ENCODE results near the gene HOXB2. TPM values are rescaled to one million over a fixed set of nuclear protein-coding genes. Genes with fewer than 3 reads are reported as not detected.
A peak's percentile ranks its signal among the peaks of the same experiment; 100 is the strongest.

The HOXB2 gene
- total and polyA plus RNA-seq, 2 of the 8 experiments (the other 6 are each of a cell fraction or from before 2014, with no cell fraction given) = not detected

DNA sequence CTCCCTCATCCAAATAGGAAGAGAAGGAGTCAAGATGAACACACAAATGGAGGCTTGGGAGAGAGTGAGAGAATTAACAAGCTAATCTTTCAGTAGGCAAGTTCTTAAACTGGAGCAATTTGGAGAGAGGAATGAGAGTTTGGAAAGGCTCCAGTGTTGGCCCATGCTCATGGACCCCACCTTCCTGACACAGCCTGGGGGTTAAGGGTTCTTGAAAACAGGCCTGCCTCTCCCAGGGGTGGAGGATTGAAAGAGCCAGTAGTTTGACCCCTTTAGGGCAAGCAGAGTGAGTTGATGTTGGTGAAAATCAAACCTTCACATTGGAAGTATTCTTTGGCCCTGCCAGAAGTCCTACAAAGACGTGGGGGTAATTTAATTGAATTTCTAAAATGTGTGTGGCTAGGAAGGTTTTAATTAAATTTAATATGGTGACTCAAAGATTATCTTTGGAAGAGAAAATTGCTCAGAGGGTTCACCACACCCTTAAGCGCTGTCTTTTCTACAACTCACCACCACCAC is 39.4 kb upstream of the HOXB2 start:
- H2BK120ac ChIP-seq (replicated peaks; ENCODE audit: low read depth, low read length) = no peak overlapping the region
- H3K14ac ChIP-seq (ENCODE audit: insufficient read length) = no peak overlapping the region
- TF ChIP-seq KDM1A (IDR thresholded peaks at IDR 0.05; ENCODE audit: borderline replicate concordance, low read length) = no peak
- TF ChIP-seq SUZ12 (IDR thresholded peaks at IDR 0.05; ENCODE audit: low read length) = peak; percentile 2; the same call in 1 of the 2 replicates
- no peak for TF ChIP-seq NRF1 (IDR thresholded peaks at IDR 0.05; ENCODE audit: low read depth, low read length)
- TF ChIP-seq, protein P1, sequence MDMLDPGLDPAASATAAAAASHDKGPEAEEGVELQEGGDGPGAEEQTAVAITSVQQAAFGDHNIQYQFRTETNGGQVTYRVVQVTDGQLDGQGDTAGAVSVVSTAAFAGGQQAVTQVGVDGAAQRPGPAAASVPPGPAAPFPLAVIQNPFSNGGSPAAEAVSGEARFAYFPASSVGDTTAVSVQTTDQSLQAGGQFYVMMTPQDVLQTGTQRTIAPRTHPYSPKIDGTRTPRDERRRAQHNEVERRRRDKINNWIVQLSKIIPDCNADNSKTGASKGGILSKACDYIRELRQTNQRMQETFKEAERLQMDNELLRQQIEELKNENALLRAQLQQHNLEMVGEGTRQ (IDR thresholded peaks at IDR 0.05; ENCODE audit: low read length) = no peak
- no peak for TF ChIP-seq SIX5 (IDR thresholded peaks at IDR 0.05; ENCODE audit: low read depth, low read length)
- no peak for TF ChIP-seq YY1 (IDR thresholded peaks at IDR 0.05; ENCODE audit: low read depth, low read length)
- peak; percentile 55 for TF ChIP-seq EZH2 (IDR thresholded peaks at IDR 0.05; ENCODE audit: low read depth, low read length, severe bottlenecking)
- no peak overlapping the region for H4K8ac ChIP-seq (ENCODE audit: extremely low read depth, insufficient read depth, low read length)
- no peak overlapping the region for H4K91ac ChIP-seq (replicated peaks; ENCODE audit: insufficient read length, low read length)
- no peak overlapping the region for H2BK15ac ChIP-seq (ENCODE audit: low read length)
- H3K4me2 ChIP-seq (ENCODE audit: insufficient read depth in 1 of 2, low read depth in 2 of 2, low read length in 2 of 2) = no peak overlapping the region
- no peak overlapping the region for H4K5ac ChIP-seq (ENCODE audit: insufficient read length, low read depth, low read length)
- H3K79me2 ChIP-seq (ENCODE audit: control insufficient read depth in 1 of 2, insufficient read depth in 2 of 2, low read length in 2 of 2) = no peaks in the 10 kb centered on the region
- no peak overlapping the region for H3K18ac ChIP-seq (ENCODE audit: extremely low read depth, low read length)
- no peak overlapping the region for H2BK12ac ChIP-seq (ENCODE audit: low read depth, low read length)
- H3K36me3 ChIP-seq (ENCODE audit: control insufficient read depth in 2 of 4, insufficient read depth in 4 of 4, low read length in 3 of 4) = peaks cover 0 to 18% (median 0%) of the 10 kb centered on the region in 4 experiments; a peak in 1 of 8 replicates
- no peak overlapping the region for H3K27ac ChIP-seq (ENCODE audit: low read depth, low read length)
- H3K9ac ChIP-seq (replicated peaks in 1 of 4; ENCODE audit: extremely low read depth in 1 of 4, low read depth in 3 of 4, low read length in 3 of 4) = no peak overlapping the region
- H2AFZ ChIP-seq (ENCODE audit: low read length) = no peak overlapping the region
- peaks cover 0 to 5% (median 4%) of the 10 kb centered on the region in 4 experiments; a peak in 4 of 7 replicates for H3K4me1 ChIP-seq (replicated peaks in 1 of 4; ENCODE audit: control insufficient read depth in 3 of 4, insufficient read depth in 4 of 4, low read length in 3 of 4)
- no peaks in the 10 kb centered on the region for H3K79me1 ChIP-seq (ENCODE audit: low read depth, low read length)
- H3K23me2 ChIP-seq (ENCODE audit: low read depth, low read length) = no peaks in the 10 kb centered on the region
- H3K23ac ChIP-seq (ENCODE audit: insufficient read length) = no peak overlapping the region
- DNase-seq (ENCODE audit: low read depth in 1 of 2, low spot score in 2 of 2) (no peak), FAIRE-seq (no peak)
- H2BK5ac ChIP-seq (ENCODE audit: low read depth, low read length) = no peak overlapping the region
- H3K56ac ChIP-seq (replicated peaks; ENCODE audit: insufficient read length, low read depth, low read length) = no peak overlapping the region
- H3K27me3 ChIP-seq (replicated peaks in 1 of 4; ENCODE audit: control insufficient read depth in 3 of 4, extremely low read depth in 1 of 4, insufficient read depth in 3 of 4, low read length in 3 of 4) = peaks cover 99 to 100% (median 100%) of the 10 kb centered on the region in 4 experiments
- H3K4ac ChIP-seq (replicated peaks; ENCODE audit: insufficient read length, low read depth, low read length) = no peak overlapping the region
- no peak overlapping the region for H3K4me3 ChIP-seq (ENCODE audit: extremely low read depth in 1 of 4, insufficient read depth in 2 of 4, low read depth in 3 of 4, low read length in 4 of 4)
- CTCF ChIA-PET (ENCODE audit: partially characterized antibody) = interaction anchor here (0.6 to 2.6 kb wide), 7 partner anchors 17 to 110 kb away, joined by 3 to 9 read pairs (median 5); no protein-coding TSS in a partner anchor
- H3K9me3 ChIP-seq (ENCODE audit: insufficient read depth in 2 of 2, low read depth in 1 of 2, low read length in 1 of 2) = no peaks in the 10 kb centered on the region
- no peak overlapping the region for H2AK5ac ChIP-seq (ENCODE audit: low read depth, low read length)
- peaks cover 23 to 40% of the 10 kb centered on the region in 2 experiments for H4K20me1 ChIP-seq (replicated peaks in 1 of 2; ENCODE audit: control insufficient read depth in 1 of 2, insufficient read depth in 2 of 2, low read length in 2 of 2)
- H2BK20ac ChIP-seq (ENCODE audit: low read length) = no peak overlapping the region
- WGBS, 2 experiments (ENCODE audit: extremely low coverage in 1 of 2, insufficient coverage in 1 of 2, insufficient read length in 1 of 2, insufficient replicate concordance in 2 of 2, low coverage in 1 of 2, low lambda C conversion rate in 2 of 2, missing lambda C conversion rate in 1 of 2) = 29% methylated on average over 2 of the region's 2 CpGs; no CpG with 5 or more reads in 1 of the 2 experiments
- POLR2A ChIA-PET (ENCODE audit: partially characterized antibody) = no interaction called here
